ENCODE data around the gene ELAVL1. TPM values are rescaled to one million over a fixed set of nuclear protein-coding genes. Genes with fewer than 3 reads are reported as not detected.

Gene ELAVL1
- total and polyA plus RNA-seq, 8 donors = 6.6 to 38.4 (median 26.2) TPM

DNA sequence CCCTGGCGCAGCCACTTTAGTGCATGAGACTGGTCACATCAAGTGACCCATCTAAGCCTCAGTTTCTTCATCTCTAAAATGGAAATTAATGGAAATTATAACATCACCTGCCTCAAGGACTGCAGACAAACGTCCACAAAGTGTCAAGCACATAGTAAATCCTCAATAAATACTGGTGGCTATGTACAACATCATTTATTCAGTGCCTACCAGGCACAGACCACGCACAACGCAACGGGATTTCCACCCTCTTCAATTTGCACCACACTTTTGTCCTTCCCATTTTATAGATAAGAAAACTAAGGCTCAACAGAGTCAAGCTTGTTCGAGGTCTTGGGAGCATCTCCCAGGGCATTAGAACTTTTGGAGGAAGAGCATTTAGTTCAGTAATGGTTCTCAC is 1.4 kb downstream of the ELAVL1 start:
- DNase-seq = no peak
- Histone ChIP-seq H3K9me3 (no peaks in the 10 kb centered on the region), H3K4me3 (peak overlapping the region in 2 of 4 donors; percentile 56 to 73), H3K4me1 (peaks cover 6 to 39% (median 24%) of the 10 kb centered on the region in 3 donors), H3K27ac (no peak overlapping the region), H3K36me3 (no peaks in the 10 kb centered on the region), H3K27me3 (no peaks in the 10 kb centered on the region)
- TF ChIP-seq, protein P1, sequence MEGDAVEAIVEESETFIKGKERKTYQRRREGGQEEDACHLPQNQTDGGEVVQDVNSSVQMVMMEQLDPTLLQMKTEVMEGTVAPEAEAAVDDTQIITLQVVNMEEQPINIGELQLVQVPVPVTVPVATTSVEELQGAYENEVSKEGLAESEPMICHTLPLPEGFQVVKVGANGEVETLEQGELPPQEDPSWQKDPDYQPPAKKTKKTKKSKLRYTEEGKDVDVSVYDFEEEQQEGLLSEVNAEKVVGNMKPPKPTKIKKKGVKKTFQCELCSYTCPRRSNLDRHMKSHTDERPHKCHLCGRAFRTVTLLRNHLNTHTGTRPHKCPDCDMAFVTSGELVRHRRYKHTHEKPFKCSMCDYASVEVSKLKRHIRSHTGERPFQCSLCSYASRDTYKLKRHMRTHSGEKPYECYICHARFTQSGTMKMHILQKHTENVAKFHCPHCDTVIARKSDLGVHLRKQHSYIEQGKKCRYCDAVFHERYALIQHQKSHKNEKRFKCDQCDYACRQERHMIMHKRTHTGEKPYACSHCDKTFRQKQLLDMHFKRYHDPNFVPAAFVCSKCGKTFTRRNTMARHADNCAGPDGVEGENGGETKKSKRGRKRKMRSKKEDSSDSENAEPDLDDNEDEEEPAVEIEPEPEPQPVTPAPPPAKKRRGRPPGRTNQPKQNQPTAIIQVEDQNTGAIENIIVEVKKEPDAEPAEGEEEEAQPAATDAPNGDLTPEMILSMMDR (IDR thresholded peaks at IDR 0.05) = no peak
- intact Hi-C loops (cut with DNase I) = no loop called here
- no peak for ATAC-seq
- WGBS, 2 donors = 44 to 49% methylated on average over 6 of the region's 6 CpGs
- FAIRE-seq = no peak

DNA sequence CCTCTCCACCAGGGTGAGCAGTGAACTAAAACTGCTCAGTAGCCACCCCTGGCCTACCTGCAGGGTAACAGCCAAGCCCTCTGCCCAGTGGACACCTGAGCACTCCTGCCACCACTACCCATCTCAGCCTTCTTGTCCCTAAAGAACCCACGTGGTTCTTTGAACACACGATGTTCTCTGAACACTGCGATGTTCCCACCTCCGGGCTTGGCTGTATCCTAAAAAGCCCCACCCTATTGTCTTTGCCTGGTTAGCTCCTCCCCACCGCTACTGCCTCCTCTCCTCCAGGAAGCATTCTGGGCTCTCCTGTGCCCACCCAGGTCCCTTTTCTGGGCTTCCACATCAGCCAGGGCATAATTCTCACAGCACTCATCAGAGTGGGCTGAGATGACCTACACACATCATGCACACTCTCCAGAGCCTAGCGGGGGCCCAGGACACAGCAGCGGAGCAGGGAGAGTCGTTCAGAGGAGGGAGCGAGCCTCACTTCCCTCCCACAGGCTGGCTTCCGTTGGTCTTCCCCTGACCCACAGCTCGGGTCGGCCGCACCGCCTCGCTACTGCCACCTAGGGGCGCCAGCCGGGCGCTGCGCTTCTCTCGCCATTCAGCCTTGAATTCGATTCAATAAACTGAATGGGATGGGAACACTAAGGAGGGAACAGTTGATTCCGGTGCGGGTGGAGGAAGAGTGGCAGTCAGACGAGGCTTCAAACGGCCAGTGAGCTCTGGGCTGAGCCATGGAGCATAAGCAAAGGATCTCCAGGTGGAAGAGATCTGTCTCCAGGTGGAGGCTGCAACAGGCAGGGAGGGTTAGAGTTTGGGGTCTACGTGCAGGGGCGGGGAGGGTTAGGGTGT is 3.2 kb downstream of the ELAVL1 start:
- 10% methylated on average over 27 of the region's 27 CpGs for WGBS, 2 donors
- Histone ChIP-seq H3K9me3 (no peaks in the 10 kb centered on the region), H3K27ac (peak overlapping the region; percentile 27 to 70 (median 50)), H3K4me1 (peaks cover 6 to 39% (median 24%) of the 10 kb centered on the region in 3 donors), H3K4me3 (peak overlapping the region in 2 of 4 donors; percentile 8 to 26), H3K27me3 (no peaks in the 10 kb centered on the region), H3K36me3 (no peaks in the 10 kb centered on the region)
- ATAC-seq (peak; percentile 69 to 87 (median 79)), DNase-seq (peak; percentile 54 to 94 (median 85)), FAIRE-seq (no peak)
- TF ChIP-seq, protein P1 (IDR thresholded peaks at IDR 0.05) = peak; percentile 91 to 99 (median 97)
- intact Hi-C loops (cut with DNase I) = no loop called here

DNA sequence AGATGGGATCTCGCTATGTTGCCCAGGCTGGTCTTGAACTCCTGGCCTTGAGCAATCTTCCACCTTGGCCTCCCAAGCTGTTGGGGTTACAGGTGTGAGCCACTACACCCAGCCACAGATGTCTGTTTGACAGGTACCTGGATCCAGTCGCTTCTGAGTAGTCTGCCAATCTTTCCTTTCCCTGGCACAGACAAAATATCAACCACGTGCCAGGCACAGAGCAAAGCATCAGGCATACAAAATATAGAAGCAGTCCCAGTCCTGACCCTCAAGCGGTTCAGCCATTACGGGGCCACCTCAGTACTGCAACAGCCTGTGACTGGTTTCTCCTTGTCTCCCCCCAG is 3.8 kb downstream of the ELAVL1 start:
- DNase-seq = no peak
- Histone ChIP-seq H3K27me3 (no peaks in the 10 kb centered on the region), H3K9me3 (no peaks in the 10 kb centered on the region), H3K4me3 (no peak overlapping the region), H3K27ac (peak overlapping the region in 3 of 4 donors; percentile 27 to 60 (median 39)), H3K36me3 (no peaks in the 10 kb centered on the region), H3K4me1 (peaks cover 6 to 39% (median 24%) of the 10 kb centered on the region in 3 donors)
- 45 to 47% methylated on average over 5 of the region's 5 CpGs for WGBS, 2 donors
- ATAC-seq = peak in 2 of 4 donors; percentile 2 to 3
- FAIRE-seq = no peak
- intact Hi-C loops (cut with DNase I) = no loop called here
- TF ChIP-seq, protein P1 (IDR thresholded peaks at IDR 0.05) = no peak

DNA sequence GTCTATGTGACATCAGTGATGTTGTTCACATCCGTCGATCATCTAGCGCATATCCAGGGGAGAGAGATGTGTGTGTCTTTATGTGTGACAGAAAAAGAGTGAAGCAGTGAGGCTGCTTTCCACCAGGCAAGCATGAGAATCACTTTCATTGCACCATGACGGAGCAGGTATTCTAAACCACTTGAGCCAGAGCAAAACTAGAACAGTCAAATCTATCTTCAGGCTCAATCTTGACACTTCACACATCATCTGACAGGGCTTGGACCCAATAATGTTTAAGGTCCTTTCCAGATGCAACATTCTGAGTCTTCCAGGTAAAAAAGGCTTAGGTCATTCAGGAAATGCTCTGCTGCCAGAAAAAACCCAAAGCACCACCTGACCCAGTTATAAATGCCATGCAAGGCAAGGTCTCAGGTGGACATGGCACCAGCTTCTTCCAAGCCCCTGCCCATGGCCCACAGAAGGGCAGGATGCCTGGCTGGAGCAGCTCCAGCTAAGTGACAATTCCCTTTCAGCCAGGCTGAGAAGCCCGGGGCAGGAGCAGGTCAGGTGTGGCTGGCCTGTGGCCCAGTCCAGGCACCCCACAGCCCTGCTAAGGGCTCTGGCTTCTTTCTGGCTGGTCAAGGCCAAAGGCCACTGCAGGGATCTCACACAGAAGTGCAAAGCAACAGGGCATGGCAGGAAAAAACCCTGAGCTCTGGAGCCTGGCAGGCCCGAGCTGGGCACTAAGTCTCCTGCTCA is 5.0 kb downstream of the ELAVL1 start:
- TF ChIP-seq, protein P1 (IDR thresholded peaks at IDR 0.05) = no peak
- Histone ChIP-seq H3K36me3 (no peaks in the 10 kb centered on the region), H3K4me3 (no peak overlapping the region), H3K4me1 (peaks cover 6 to 39% (median 24%) of the 10 kb centered on the region in 3 donors), H3K27me3 (no peaks in the 10 kb centered on the region), H3K27ac (peak overlapping the region in 2 of 4 donors; percentile 6 to 22), H3K9me3 (no peaks in the 10 kb centered on the region)
- WGBS, 2 donors = 66% methylated on average over 5 to 6 of the region's 6 CpGs
- no peak for ATAC-seq
- intact Hi-C loops (cut with DNase I) = no loop called here
- no peak for FAIRE-seq
- DNase-seq = no peak

Data from pancreas (tissue), 10 donors.